Sigmoid colon (tissue), 4 donors: ENCODE data around the gene KCTD19.

ENCODE experiments used
- CTCF ChIP-seq, 4 experiments: fragments of 450-650 bp in 3 of 4; fragments of 200-600 bp in 1 of 4; IDR thresholded peaks; one replicate each; pipeline ENCODE4 v1.5.1; 2016 to 2019; ENCODE audit warnings: antibody characterized with exemption in 4 of 4, mild to moderate bottlenecking in 3 of 4, moderate library complexity in 2 of 4
- EP300 ChIP-seq, 4 donors: sonication (generic); formaldehyde crosslinking; IDR thresholded peaks; one replicate each; pipeline ENCODE4 v1.6.1; 2017; ENCODE audit warnings: antibody characterized with exemption in 4 of 4
- POLR2A ChIP-seq, 2 donors: fragments of 450-650 bp; IDR thresholded peaks; one replicate each; pipeline ENCODE4 v1.6.1; 2016; ENCODE audit warnings: antibody characterized with exemption in 2 of 2, mild to moderate bottlenecking in 2 of 2, moderate library complexity in 2 of 2
- POLR2AphosphoS5 ChIP-seq, 4 donors: sonication (generic); formaldehyde crosslinking; IDR thresholded peaks; one replicate each; pipeline ENCODE4 v1.6.1; 2017; ENCODE audit warnings: antibody characterized with exemption in 4 of 4

GRCh38 chr16:67350324-67350723 lies 23.8 kb upstream of the KCTD19 start:
- TF ChIP-seq CTCF (IDR thresholded peaks at IDR 0.05) (no peak), POLR2AphosphoS5 (IDR thresholded peaks at IDR 0.05) (no peak), POLR2A (IDR thresholded peaks at IDR 0.05) (no peak), EP300 (IDR thresholded peaks at IDR 0.05) (no peak)
